HG03558 (cell line): ENCODE results near the gene TRMT10C.
A peak's percentile ranks its signal among the peaks of the same experiment; 100 is the strongest.
"Not testable (repeated sequence)": the region's sequence is repeated elsewhere in the genome, so short reads cannot be mapped to it uniquely, and the experiment has no call there.

Experiments
- ATAC-seq: cut with Tn5 transposase; IDR thresholded peaks from one replicate; pipeline ENCODE4 v1.9.1; 2021; ENCODE audit warnings: moderate number of reproducible peaks; ENCODE audit not compliant: unreplicated experiment; ENCODE audit errors: extremely low read depth

Gene TRMT10C

DNA sequence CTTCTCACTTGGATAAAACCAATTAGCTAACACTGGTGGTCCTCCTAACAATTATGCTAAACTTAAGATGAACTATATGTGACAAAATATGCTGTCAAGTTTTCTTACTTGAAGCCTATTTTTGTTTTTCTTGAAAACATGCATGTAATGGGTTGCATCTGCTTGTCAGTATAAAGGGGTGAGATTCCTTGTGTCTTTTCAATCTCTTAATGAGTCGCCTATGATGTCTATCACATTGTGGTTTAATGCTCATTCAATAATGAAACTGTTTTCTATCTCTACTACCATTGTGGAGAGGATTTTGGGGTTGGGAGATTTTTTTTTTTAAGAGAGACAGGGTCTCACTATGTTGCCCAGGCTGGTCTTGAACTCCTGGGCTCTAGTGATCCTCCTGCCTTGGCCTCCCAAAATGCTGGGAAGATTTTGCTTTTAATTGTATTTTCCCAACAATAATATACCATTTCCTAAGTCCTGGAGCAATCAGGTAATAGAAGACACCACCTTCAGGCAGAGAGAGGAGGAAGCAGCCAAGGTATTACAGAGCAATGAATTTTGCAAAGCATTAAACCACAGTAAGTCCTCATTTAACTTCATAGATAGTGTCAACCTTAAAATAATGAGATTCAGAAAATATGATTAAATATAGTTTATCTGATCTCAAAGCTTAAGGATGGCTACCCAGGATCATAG is 17.4 kb upstream of the TRMT10C start:
- no peak for ATAC-seq

GRCh38 chr3:101548527-101549105 is 13.1 kb upstream of the TRMT10C start:
- no peak for ATAC-seq

GRCh38 chr3:101549473-101549872 is 12.2 kb upstream of the TRMT10C start:
- ATAC-seq, result no peak

GRCh38 chr3:101551359-101552081 is 10.1 kb upstream of the TRMT10C start:
- not testable (repeated sequence) for ATAC-seq

DNA sequence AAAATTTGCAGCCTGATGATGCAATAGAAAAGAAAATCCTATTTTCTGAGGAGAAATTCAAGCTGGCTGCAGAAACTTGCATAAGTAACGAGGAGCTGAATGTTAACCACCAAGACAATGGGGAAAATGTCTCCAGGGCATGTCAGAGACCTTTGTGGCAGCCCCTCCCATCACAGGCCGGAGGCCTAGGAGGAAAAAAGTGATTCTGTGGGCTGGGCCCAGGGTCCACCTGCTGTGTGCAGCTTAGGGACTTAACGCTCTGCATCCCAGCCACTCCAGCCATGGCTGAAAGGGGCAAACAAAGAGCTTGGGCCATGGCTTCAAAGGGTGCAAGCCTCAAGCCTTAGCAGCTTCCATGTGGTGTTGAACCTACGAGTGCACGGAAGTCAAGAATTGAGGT is 8.3 kb upstream of the TRMT10C start:
- not testable (repeated sequence) for ATAC-seq

DNA sequence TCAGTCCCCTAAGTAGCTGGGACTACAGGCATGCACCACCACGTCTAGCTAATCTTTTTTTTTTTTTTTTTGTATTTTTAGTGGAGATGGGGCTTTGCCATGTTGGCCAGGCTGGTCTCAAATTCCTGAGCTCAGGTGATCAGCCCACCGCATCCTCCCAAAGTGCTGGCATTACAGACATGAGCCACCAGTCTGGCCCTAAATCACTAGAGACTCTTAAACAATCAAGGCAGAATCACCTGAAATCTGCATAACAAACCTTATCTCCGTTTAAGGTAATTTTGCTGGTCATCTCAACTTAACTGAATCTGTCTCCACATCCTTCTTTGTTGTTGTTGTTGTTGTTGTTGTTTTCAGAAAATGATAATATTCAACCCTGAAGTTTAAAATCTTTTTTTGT is 5.6 kb upstream of the TRMT10C start:
- no peak for ATAC-seq

- ATAC-seq, result no peak
Observed at GRCh38 chr3:101567528-101568317, 6.1 kb downstream of the TRMT10C start.

GRCh38 chr3:101571028-101571895 is 9.6 kb downstream of the TRMT10C start:
- ATAC-seq, result no peak

DNA sequence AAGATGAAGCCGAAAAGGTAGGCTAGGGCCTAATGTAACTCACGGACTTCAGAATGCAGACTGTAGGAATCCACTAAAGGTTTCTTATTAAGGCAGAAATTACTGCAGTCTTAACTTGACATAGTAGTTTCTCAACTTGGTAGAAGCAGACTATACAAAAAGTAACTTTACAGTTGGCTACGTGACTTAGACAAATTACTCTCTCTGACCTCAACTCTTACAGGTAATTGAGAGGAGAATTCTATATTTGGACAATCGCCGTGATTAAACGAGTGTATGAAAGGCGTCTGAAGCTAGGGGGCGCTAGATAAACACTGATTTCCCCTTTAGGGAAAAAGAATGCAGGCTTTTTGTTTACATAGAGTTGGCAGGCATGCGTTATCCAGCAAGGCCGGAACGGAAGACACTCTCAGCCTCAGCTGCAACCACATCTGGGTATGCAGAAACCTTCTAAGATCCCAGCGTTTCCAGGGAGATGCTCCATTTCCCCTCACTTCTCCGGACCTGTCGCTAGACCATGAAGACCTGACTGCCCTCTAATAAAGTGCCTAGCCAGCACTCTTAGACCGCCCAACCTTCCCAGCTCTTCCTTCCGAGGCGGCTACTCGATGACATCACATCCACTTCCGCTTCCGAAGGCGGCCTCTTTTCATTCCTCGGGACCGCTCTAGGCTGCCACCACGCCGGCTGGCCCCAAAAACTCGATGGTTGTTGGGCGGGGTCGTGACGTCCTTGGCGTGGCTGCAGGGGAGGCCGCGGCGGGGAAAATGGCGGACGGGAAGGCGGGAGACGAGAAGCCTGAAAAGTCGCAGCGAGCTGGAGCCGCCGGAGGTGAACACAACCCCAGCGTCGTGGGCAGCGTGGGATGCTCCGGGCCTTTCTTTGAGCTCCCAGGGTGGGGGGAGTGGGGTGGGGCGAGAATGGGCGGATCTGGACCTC is 12.1 kb downstream of the TRMT10C start, which contains the start of gene PCNP:
Gene PCNP, plus strand, starts transcription at position 732 of the 939 bp plus-strand sequence. Its CDS starts 36 bp downstream, at position 768.
- peak; percentile 70 for ATAC-seq

DNA sequence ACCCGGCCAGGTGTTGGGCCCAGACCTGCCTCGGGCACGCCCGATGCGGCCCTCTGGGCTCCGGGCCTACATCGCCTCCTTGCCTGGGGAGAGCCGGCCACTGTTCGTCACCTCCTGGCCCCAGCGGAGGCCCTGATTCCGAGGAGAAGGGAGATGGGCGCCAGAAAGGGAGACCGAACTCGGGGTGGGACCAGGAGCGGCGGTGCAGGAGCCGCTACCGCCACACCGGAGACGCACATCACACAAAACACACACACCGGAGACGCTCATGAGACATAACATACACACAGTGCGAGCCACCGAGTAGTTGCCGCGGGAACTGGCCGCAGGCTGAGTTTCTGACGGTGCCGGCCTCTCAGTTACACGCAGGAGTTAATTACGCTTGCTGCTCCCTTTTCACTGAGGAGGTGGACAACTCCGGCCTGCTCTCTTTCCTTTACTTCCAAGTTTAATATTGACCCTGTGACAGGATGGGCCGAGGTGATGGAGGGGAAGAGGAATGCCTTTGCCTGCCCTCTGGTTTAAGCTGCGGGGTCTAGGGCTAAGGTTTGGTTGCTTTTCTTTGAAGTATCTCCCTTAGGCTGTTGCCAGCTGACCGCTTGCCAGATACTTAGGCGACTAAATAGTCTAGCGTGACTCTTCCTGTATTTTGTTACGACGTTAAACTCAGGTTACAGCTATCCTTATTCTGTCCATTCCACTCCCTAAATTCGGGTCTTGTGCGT is 12.9 kb downstream of the TRMT10C start:
- peak; percentile 24 for ATAC-seq

- ATAC-seq, result no peak
Observed at GRCh38 chr3:101577286-101577685, 15.6 kb downstream of the TRMT10C start.

DNA sequence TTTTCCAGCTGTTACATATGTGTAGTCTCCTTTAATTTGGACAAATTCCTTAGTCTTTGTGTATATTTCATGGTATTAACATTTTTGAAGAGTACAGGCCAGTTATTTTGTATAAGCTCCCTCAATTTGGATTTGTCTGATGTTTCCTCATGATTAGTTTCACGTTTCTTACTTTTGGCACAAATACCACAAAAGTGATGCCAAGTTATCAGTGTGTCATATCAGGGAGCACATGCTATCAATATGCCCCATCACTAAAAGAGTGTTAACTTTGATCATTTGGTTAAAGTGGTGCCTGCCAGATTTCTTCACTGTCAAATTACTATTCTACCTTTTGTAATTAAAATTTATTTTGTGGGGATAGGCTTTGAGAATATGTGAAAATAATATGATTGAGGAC is 26.9 kb downstream of the TRMT10C start:
- ATAC-seq, result no peak

- ATAC-seq, result no peak
Observed at GRCh38 chr3:101591071-101591470, 29.4 kb downstream of the TRMT10C start.

DNA sequence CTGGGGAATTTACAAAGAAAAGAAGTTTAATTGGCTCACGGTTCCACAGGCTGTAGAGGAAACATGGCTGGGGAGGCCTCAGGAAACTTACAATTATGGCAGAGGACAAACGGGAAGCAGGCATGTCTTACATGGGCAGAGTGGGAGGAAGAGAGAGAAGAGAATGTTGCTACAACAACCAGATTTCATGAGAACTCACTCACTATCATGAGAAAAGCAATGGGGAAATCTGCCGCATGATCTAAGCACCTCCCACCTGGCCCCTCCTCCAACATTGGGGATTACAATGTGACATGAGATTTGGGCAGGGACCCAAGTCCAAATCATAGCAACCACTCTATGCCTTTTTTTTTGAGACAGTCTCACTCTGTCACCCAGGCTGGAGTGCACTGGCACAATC is 41.1 kb downstream of the TRMT10C start:
- ATAC-seq, result no peak

DNA sequence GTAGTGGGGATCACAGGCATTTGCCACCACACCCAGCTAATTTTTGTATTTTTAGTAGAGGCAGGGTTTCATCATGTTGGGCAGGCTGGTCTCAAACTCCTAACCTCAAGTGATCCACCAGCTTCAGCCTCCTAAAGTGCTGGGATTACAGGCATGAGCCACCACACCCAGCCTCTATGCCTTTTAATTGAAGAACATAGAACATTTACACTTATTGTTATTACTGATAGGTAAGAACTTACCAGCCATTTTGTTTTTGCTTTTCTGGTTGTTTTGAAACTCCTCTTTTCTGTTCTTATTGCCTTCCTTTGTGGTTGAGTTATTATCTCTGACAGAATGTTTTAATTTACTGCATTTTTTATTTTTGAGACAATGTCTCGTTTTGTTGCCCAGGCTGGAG is 41.5 kb downstream of the TRMT10C start:
- no peak for ATAC-seq

- not testable (repeated sequence) for ATAC-seq
Observed at GRCh38 chr3:101605398-101605797, 43.7 kb downstream of the TRMT10C start.

DNA sequence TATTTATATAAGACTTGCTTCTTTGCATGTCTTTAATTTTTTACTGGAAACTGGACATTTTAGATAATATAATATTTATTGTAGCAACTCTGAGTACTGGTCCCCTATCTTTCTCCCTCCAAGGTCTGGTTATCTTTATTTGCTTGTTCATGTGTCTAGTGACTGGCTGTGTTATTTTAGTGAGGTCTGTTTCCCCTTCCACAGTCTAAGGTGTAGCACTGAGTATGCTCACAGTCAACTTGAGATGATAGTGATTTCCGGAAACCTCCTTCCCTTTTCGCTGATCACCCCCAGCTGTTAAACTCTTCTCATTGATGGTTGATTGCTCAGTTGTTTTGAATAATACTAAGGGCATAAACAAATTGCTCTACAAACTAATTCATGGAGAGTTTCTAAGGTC is 49.4 kb downstream of the TRMT10C start:
- no peak for ATAC-seq

DNA sequence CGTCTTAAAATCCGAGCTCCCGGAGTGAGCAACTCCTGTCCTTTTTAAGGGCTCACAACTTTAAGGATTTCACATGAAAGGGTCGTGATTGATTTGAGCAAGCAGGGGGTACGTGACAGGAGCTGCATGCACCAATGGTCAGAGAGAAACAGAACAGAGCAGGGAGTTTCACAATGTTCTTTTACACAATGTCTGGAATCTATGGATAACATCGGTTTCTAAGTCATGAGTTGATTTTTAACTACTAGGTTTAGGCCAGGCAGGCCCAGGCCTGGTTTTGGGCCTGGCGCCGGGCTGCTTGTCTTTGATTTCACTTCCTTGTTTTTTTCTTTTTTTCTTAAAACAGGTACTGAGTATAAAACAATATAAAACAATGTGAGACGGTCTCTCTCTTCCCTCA is 51.3 kb downstream of the TRMT10C start:
- not testable (repeated sequence) for ATAC-seq
